GM19025 (cell line): ENCODE results near the gene MYORG.

Source experiments
- ATAC-seq: cut with Tn5 transposase; IDR thresholded peaks from one replicate; pipeline ENCODE4 v1.9.1; 2021; ENCODE audit warnings: mild to moderate bottlenecking, low read depth, moderate library complexity; ENCODE audit not compliant: unreplicated experiment

The MYORG gene

DNA sequence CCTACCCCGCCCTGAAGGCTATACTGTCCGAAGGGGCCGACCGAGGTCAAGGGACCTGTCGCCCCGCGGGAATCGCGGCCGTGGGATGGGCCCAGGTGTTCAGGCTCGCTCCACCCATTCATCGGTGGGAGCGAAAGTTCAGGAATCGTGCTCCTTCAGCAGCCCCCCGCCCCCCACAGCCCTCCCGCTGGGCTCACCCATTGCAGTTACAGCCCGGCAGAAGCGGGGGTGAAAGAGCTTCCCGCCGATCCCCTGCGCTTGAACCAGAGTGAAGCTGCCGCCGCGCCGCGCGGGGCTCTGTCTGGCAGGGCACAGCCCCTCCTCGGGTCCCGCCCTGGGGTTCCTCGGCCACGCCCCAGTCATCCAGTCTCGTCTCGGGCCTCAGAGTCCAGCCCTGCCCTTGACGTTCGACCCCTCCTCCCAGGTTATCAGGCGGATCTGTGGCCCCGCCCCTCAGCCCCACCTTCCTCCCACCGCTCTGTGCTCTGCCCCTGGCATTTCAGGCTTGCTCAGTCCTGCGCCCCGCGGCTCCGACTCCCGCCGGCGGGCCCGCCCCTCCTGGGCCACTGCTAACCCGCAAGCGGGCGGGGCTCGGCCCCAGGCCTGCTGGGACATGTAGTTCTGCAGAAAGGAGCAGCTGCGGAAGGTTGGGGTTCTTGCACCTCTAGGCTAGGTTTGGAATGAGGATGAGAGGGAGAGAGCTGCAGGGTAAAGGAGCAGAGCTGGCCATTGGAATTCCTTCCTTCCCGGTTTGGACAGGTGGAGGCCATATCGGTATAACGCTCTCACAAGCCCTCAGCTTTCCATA lies at the start of gene MYORG:
Gene MYORG, minus strand, starts transcription at position 303 of the 808 bp plus-strand sequence. CDS start 3,955 bp downstream, outside the sequence.
- peak; percentile 89 for ATAC-seq

DNA sequence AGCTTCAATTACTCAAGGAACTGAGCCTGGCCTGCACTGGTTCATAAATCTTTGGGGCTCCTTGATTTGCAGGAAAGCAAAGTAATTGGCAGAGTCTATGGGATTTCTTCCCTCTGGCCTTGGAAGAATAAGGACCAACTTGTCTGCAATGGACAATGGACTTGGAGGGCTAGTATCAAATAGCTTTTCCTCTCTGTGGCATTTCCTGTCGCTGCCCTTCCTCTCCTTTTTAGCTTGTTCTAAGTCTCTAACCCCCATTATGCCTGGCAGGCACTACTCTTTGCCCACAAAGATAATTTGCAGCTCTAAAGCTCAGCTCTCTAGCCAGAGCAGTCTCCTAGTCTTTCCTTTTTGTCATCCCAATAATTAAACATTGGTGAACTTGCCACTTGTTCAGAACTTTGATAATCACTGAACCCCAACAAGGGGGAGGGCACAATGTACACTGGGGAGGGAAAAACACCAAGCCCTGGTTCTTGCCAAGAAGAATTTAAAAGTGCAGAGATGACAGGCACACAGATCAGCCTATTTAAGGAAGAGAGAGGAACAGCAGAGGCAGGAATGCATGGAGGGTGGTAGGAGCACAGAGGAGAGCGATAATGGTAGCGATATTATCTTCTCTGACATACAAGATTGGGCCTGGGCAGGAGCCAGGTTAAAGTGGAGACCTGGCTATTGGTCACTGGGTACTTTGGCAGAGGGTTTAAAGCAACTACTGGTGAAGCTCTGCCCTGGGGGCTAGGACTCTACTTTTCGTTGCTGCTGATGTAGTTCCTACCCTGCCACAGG lies 43.2 kb upstream of the MYORG start:
- ATAC-seq = no peak

DNA sequence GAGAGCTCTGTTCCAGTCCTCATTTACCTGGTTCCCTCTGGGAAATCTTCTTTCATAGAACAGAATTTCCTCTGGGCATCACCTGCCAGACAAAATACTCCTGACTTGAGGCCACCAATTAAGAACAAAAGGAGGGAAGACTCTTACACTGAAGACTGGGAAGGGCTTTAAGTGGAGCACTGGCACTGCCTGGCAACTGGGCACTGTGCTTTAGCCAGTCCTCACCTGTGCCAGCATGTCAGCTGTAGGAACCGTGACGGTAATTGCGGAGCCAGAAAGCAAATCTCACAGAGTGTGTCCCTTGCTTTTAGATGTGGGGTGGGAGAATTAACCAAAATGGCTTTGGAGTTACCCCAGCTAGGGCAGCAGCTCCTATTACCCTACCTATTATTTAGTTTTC lies 41.0 kb upstream of the MYORG start:
- ATAC-seq = no peak

GRCh38 chr9:34413231-34413852 lies 36.6 kb upstream of the MYORG start:
- ATAC-seq = no peak

DNA sequence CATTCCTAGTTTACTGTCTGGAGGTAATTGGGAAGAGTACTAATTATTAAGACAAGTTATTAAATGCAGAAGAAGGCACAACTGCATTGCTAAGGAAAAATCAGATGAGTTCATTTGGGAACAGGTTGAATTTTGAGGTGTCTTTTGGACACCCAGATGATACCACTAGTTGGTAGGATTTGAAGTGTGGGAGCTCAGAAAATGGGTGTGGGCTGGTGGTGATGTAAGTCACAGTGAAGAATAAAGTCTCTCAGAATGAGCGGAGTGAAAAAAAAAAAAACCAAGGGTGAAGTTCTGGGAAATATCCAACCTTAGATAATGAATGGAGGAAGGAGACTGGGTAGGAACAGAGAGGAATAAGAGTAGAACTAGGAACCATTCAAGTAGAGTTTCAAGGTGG lies 35.6 kb upstream of the MYORG start:
- no peak for ATAC-seq

DNA sequence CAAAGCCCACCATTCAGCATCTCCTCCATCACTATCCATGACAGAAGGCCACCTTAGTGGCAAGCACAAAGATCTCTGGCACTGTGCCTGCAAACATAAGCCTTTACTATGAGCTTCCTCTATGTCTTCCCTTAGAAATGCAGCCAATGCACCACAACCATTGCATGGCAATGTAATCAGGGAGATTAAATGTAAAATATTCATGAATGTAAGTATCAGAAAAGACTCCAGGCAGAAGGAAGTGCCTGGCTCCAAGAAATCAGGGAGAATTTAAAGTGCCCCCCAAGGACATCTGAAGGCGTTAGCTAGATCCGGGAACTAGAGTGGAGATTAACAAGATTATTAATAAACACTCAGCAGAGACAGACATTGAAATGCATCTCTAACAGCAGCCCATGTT lies 32.5 kb upstream of the MYORG start:
- ATAC-seq = no peak

GRCh38 chr9:34408173-34408572 lies 31.5 kb upstream of the MYORG start:
- no peak for ATAC-seq

GRCh38 chr9:34406219-34406618 lies 29.5 kb upstream of the MYORG start:
- no peak for ATAC-seq

- ATAC-seq = no peak
These were observed 29.0 kb upstream of the MYORG start for GRCh38 chr9:34405719-34406118.

DNA sequence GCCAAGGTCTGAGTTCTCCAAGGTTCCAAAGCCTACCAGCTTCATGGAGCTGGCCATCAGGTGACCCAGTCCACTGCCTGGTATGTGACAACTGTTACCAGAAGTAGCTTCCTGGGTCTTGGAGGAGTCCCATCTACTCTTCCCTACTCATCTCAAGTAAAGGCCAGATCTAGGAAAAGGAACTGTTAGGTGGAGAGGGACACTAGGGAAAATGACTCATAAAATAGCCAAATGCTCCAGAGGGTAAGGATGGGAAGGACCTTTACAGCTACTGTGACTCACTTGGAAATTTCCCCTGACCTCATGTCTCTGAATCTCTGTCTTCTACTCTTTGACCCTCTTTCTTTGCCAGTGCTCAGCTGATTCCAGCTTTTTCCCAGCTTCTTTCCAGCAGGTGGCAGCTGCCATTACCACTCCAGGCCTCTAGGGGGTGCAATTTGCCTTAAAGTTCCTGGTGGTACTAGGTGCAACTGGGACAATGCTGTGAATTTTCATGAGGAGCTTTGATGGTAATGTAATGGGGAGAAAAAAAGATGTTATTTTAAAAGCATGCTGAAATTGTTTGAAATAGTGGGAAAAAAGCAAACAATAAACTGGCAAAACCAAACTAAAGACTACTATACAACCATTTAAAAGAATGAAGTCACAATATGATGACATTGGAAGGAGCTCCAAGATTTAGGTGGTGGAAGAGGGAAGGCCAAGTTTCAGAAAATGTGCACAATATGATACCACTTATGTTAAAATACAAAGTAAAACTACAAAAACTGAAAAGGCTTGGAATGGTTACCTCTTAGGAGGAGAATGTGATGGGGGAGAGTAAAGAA lies 27.1 kb upstream of the MYORG start:
- ATAC-seq = no peak

DNA sequence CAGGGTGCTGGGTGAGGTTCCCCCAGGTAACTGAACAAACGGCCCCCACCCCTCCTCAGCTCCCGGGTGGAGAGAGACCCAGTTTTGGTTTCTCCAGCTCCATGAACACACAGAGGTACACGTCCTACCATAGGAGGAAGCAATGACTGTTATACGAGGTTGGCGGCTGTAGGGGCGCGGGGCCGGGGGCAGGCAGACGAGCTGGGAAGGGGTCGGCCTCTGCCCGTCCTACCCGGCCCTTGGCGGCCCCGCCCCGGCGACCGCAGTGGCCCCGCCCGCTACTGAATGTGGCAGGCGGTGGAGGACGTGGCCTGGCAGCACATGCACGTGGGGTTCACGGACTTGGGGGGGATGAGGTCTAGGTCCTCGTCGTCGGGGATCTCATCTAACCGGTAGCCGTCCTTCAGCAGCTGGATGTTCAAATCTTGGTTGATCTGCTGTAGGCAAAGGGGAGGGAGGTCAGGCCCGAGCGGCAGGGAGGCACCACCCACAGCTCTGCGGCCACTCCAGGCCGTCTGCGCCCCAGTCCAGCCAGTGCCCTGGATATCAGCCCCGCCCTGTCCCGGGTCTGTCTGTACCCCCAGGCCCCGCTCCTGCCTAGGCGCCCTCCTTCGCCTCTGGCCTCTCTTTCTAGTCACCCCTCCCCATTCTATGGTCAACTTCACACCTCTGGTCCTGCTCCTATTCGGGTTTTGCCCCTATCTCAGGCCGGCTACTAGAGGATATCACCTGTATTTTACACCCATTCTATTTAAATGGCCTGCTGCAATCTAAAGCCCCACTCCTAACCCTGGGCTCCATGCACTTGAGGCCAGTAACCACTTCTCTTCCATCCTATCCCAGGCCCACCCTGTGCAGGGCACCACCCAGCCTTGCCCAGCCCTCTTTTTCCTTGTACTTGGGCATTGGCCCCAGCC lies 24.2 kb upstream of the MYORG start:
- no peak for ATAC-seq

DNA sequence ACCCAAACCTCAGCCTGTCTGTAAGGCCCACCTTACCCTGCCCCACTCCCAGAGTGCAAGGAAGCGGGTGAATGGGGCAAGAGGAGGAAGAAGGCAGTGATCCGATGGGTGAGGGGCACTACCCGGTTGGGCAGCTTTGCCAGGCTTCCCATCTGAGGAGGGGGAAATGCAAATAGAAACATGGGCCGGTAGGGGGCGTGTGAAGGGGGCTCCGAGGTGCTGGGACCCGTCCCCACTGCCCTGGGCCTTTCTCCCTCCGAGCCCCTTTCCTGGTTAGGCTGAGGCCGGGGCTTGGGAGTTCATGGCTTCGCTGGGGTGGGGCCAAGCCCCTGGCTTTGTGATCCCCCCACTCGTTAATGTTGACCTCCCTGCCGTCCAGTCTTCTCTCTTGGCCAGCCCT lies 23.6 kb upstream of the MYORG start:
- ATAC-seq = no peak

GRCh38 chr9:34399729-34400128 lies 23.0 kb upstream of the MYORG start:
- no peak for ATAC-seq

GRCh38 chr9:34398875-34399274 lies 22.2 kb upstream of the MYORG start:
- ATAC-seq = no peak

DNA sequence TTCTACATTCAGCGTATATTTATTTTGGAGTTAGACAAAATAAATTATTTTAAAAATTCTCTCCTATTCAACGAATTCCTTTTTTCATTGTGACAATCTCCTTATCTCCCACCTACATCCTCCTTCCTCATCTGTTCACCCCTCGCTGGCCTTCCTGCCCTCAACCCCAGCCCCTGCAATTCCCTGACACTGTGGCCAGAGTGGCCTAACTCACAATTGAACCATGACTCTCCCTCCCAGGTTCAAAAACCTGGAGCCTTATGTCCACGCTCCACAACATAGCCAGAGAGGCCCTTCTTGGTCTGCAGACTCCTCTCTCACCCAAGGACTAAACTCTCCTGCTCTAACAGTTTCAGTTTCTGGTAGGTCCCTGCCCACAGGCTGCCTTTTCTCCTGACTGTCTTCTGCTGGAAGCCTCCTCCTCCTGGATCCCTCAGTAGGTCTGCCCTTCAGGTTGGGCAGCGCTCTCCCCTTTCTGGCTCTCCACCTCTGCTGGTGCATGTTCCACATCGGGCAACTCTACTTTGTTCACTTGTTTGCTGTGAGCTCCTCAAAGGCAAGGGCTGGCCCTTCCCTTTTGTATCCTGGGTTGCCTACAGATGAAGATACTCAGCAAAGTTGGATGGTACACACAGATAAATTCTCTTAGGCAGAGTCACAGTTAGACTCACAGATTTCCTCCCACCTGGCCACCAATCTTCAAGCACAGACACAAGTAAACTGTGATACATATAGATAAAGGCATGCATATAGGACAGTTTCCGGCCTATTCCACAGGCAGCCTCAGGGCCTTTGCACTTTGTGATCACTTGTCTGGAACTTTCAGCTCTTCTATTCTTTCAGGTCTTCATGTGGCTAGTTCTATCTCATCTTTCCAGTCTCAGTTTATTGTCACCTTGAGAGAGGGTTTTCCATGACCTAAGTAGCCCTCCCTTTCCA lies 19.8 kb upstream of the MYORG start:
- ATAC-seq = no peak

DNA sequence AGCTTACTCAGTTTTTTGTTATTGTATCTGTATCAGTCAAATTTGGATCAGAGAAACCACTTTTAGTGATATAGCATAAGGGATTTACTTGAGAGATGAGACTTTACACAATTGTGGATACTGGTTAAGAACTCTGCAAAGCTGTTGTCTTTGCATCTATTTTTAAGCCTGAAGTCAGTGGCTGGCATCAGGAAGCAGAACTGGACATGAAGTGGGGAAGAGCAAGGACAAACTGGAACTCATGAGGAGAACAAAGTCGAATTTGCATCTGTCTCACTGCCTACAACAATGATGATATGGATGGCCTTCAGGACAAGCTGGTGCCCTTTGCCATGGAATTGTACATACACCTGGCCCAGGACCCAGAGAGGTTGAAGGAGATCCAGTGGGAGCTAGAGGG lies 15.8 kb upstream of the MYORG start:
- ATAC-seq = no peak

GRCh38 chr9:34387239-34387638 lies 10.5 kb upstream of the MYORG start:
- ATAC-seq = no peak

DNA sequence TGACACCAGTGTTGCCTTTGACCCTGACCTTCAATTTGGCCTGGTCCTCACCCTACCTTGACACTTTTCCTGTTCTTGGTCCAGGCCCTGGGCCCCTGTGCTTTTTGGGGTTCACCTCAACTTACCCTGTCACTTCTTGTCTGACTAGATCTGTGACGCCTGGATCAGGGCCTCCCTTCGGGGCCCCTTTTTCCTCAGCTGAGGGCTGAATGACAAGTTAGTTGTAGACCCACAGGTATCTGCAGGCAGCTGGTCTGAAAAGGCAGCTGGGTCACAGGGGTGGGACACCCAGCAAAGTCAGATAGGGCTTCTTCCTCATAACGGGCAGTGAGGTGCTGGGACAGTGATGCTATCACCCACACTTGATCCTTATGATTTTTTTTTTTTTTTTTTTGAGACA lies 10.0 kb upstream of the MYORG start:
- ATAC-seq = no peak
